NT2/D1 (cell line): ENCODE results near the gene ST8SIA5.

Source experiments
- DNase-seq: peaks from one replicate; pipeline ENCODE4 v3.0.0-alpha.2; 2011; ENCODE audit warnings: low read depth, low spot score
- H3K27me3 ChIP-seq: 2 replicates; pipeline ENCODE4 v1.6.0; 2011; ENCODE audit warnings: mild to moderate bottlenecking; ENCODE audit not compliant: insufficient read length, insufficient read depth
- H3K36me3 ChIP-seq: 2 replicates; pipeline ENCODE4 v1.6.1; 2011; ENCODE audit warnings: mild to moderate bottlenecking, low read length, mixed read lengths; ENCODE audit not compliant: insufficient read depth, insufficient read length
- H3K4me1 ChIP-seq: 2 replicates; pipeline ENCODE4 v1.5.1; 2011; ENCODE audit not compliant: insufficient read depth, insufficient read length
- H3K4me3 ChIP-seq: 2 replicates; pipeline ENCODE4 v1.5.1; 2011; ENCODE audit warnings: low read depth; ENCODE audit not compliant: insufficient read length
- H3K9ac ChIP-seq: 2 replicates; pipeline ENCODE4 v1.6.0; 2011; ENCODE audit warnings: low read depth; ENCODE audit not compliant: insufficient read length
- H3K9me3 ChIP-seq: 2 replicates; pipeline ENCODE4 v1.5.1; 2011; ENCODE audit warnings: mild to moderate bottlenecking, low read length; ENCODE audit not compliant: insufficient read depth
- SUZ12 ChIP-seq: IDR thresholded peaks from 2 replicates; pipeline ENCODE4 v1.6.1; 2011; ENCODE audit not compliant: insufficient read length, insufficient read depth; ENCODE audit errors: extremely low read depth
- YY1 ChIP-seq: IDR thresholded peaks from 2 replicates; pipeline ENCODE4 v1.6.1; 2011; ENCODE audit not compliant: insufficient read length, insufficient read depth
- ZNF274 ChIP-seq: IDR thresholded peaks from 2 replicates; pipeline ENCODE4 v1.6.1; 2011; ENCODE audit warnings: mild to moderate bottlenecking, low read depth, low read length

The ST8SIA5 gene

DNA sequence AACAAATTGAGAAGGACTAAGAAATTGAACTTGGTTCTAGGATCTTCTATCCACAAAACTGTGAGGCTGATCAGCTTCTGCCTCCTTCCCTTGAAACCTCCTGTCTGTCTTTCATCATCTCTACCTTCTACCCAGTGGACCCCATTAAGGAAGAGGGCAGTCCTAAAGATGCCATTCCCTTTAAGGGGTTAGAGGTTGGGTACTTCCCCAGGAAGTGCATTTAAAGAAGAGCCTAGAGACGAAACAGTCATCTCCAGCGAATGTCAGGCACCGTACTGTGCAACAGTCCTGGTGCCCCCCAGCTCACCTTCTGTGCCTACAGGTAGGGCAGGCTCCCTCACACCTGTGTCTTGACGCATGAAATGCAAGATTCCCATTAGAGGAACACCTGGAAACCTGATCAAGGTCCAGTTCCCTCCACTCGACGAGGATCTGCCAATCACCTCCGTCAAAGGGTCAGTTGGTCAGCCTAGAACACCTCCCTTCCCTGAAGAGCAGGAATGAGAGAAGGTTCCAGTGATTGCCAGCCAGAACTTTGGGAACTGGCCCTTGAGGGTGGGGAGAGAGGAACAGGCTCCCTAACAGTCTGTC, 120.7 kb downstream of the ST8SIA5 start:
- no peak for TF ChIP-seq ZNF274
- no peak for TF ChIP-seq SUZ12
- no peak for TF ChIP-seq YY1
- no peak overlapping the region for H3K9ac ChIP-seq
- H3K4me1 ChIP-seq = no peaks in the 10 kb centered on the region
- H3K9me3 ChIP-seq = no peaks in the 10 kb centered on the region
- H3K36me3 ChIP-seq = no peaks in the 10 kb centered on the region
- H3K27me3 ChIP-seq = no peaks in the 10 kb centered on the region
- no peak overlapping the region for H3K4me3 ChIP-seq
- DNase-seq = no peak

DNA sequence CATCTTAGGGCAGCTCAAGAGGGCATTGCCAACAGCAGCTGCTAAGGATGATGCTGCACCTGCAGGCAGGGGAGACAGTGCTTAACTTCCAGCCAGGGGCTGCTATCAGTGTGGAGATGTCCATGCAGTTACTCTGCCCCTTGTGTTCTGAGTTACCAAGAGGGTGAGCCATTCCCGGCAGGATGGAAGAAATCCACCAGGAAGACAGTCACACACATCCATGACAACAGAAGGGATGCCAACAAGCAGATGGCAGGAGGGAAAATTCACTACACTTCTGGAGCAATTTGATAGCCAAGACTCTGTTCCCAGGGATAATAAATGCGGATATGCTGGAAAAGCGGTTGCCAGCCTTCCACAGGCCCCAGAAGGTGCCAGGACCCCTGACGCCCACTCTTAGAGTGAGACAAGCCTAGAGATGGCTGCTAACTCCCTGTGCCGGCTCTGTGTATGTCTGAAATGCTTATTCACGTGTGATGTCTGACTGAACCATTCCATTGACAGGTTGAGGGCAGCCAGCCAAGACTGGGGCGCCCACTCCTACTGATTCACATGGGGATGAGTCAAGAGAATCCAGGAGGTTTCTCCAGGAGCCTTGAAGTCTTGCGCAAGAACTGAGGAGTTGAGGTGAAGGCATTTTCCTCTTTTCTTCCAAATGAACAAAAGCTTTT, 124.3 kb downstream of the ST8SIA5 start:
- DNase-seq = no peak

DNA sequence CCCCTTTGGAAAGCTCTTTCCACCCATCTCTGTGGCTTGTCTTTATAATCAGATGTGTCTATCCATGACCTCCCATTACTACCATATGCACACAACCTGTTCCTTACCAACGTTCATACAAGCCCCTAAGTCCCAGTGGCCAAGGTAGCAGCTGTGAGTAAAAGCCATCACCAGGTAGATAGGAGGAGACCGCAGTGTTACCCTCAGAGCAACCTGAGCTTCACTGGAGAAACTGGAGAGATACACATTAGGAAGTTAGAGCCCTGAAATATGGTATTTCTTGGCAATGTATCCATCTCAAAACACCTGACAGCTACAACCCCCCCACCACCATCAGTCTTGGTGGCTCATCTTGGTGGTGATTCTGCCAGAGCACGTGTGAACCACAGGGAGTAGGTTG, 125.9 kb downstream of the ST8SIA5 start:
- TF ChIP-seq YY1 = no peak
- TF ChIP-seq SUZ12 = no peak
- no peak for TF ChIP-seq ZNF274
- H3K36me3 ChIP-seq = no peaks in the 10 kb centered on the region
- DNase-seq = no peak
- no peak overlapping the region for H3K4me3 ChIP-seq
- no peaks in the 10 kb centered on the region for H3K9me3 ChIP-seq
- no peaks in the 10 kb centered on the region for H3K4me1 ChIP-seq
- H3K9ac ChIP-seq = no peak overlapping the region
- H3K27me3 ChIP-seq = no peaks in the 10 kb centered on the region

More for the DNA sequence above, 124.3 kb downstream of the ST8SIA5 start:
- Histone ChIP-seq H3K9me3 (no peaks in the 10 kb centered on the region), H3K36me3 (no peaks in the 10 kb centered on the region), H3K4me3 (no peak overlapping the region), H3K27me3 (no peaks in the 10 kb centered on the region), H3K9ac (no peak overlapping the region), H3K4me1 (no peaks in the 10 kb centered on the region)
- TF ChIP-seq YY1 = no peak
- no peak for TF ChIP-seq ZNF274

DNA sequence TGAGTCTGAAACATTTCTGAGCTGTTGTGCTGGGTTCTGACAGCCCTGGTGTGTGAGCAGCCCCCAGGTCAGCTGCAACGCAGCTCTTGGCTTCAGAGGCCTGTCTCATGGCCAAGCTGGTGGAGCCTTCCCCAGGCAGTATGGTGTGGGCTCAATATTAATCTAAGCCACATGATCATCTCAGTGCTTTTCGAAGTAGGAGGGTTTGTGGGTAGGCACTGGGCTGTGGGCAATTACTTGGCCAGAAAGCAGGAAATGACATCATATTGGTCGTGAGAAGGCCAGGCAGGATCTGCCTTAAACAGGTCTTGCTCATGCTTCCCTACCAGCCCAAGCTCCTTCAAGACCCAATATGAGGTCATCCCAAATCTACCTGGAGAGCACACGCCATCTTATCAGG, 126.7 kb downstream of the ST8SIA5 start:
- Histone ChIP-seq H3K9ac (no peak overlapping the region), H3K9me3 (no peaks in the 10 kb centered on the region), H3K36me3 (no peaks in the 10 kb centered on the region), H3K27me3 (no peaks in the 10 kb centered on the region), H3K4me3 (no peak overlapping the region), H3K4me1 (no peaks in the 10 kb centered on the region)
- TF ChIP-seq YY1 (no peak), SUZ12 (no peak), ZNF274 (no peak)
- no peak for DNase-seq

DNA sequence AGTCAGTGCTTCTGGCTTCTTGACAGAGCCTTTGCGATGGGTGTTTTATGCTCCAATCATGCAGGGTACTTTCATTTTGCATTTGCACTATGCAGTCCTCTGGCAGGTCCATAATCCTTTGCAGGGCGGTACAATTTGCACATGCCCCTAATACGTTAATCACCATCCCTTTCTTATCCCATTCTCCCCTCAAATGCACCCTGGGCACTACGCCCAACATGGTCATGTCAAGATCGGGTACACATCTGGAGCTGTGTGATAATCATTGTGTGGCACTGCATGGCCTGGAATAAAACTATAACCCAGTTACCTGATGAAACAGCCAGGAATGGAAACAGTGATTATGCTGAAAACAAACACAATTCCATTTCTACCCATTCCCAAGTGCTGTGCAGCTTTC, 127.5 kb downstream of the ST8SIA5 start:
- Histone ChIP-seq H3K27me3 (no peaks in the 10 kb centered on the region), H3K9ac (no peak overlapping the region), H3K4me1 (no peaks in the 10 kb centered on the region), H3K9me3 (no peaks in the 10 kb centered on the region), H3K36me3 (no peaks in the 10 kb centered on the region), H3K4me3 (no peak overlapping the region)
- TF ChIP-seq YY1 (no peak), SUZ12 (no peak), ZNF274 (no peak)
- no peak for DNase-seq

DNA sequence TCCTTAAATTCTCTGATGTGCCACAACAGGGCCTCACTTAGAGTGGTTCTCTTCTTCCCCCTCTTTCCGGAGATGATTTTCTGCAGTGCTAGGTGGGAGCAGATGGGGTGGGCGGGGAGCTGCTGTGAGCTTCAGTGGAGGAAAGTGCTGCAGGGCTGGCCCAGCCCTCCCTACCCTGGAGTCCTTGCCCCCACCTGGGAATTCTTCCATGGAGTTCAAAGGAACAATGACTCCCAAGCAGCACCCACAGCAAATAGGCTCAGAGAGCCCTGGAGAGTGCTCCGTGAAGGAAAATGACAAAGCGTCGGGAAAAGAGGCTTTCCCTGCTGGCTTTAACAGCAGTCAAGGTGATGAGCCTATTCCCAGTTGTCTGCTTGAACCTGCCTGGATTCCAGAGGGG, 128.6 kb downstream of the ST8SIA5 start:
- DNase-seq = no peak
- Histone ChIP-seq H3K4me1 (no peaks in the 10 kb centered on the region), H3K9me3 (no peaks in the 10 kb centered on the region), H3K4me3 (no peak overlapping the region), H3K27me3 (no peaks in the 10 kb centered on the region), H3K9ac (no peak overlapping the region), H3K36me3 (no peaks in the 10 kb centered on the region)
- TF ChIP-seq ZNF274 (no peak), SUZ12 (no peak), YY1 (no peak)

DNA sequence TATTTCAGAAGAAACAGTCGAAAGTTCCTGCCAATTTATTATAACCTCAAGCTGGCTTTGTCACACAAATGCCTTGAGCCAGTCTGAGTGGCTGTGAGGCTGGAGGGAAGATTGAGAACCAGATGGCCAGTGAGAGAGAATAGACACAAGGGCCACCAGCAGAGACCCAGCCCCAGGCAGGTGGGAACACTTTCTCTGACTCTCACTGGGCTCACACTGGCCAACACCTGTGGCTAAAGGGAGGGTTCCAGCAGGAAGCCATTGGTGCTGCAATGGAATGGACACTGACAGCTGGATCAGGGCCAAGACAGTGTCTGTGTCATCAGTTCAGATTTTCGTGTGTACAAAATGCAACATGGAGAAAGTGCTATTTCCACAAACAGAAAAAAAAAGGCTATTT, 129.7 kb downstream of the ST8SIA5 start:
- TF ChIP-seq SUZ12 (no peak), ZNF274 (no peak), YY1 (no peak)
- Histone ChIP-seq H3K36me3 (no peaks in the 10 kb centered on the region), H3K27me3 (no peaks in the 10 kb centered on the region), H3K9ac (no peak overlapping the region), H3K9me3 (no peaks in the 10 kb centered on the region), H3K4me3 (no peak overlapping the region), H3K4me1 (no peaks in the 10 kb centered on the region)
- no peak for DNase-seq
